Testis (tissue), 3 donors: ENCODE data around the gene FAXDC2. TPM values are rescaled to one million over a fixed set of nuclear protein-coding genes. Genes with fewer than 3 reads are reported as not detected.
A peak's percentile ranks its signal among the peaks of the same experiment; 100 is the strongest.

Source experiments
- DNase-seq: peaks from one replicate; pipeline ENCODE4 v3.0.0-alpha.2; 2019
- H3K27ac ChIP-seq, 2 donors: fragments of 200-600 bp; sonication (generic); one replicate each; pipeline ENCODE4 v1.5.1; 2019
- H3K27me3 ChIP-seq: fragments of 200-600 bp; sonication (generic); one replicate; pipeline ENCODE4 v1.5.1; 2019
- H3K36me3 ChIP-seq: fragments of 200-600 bp; sonication (generic); one replicate; pipeline ENCODE4 v1.5.1; 2017; ENCODE audit warnings: low read depth; ENCODE audit errors: missing control alignments
- H3K4me1 ChIP-seq: fragments of 200-600 bp; sonication (generic); one replicate; pipeline ENCODE4 v1.5.1; 2019
- H3K4me3 ChIP-seq, 2 donors: fragments of 200-600 bp; sonication (generic); one replicate each; pipeline ENCODE4 v1.5.1; 2017 to 2019
- H3K9me3 ChIP-seq: fragments of 200-600 bp; sonication (generic); one replicate; pipeline ENCODE4 v1.5.1; 2017
- CTCF ChIP-seq, 3 experiments: fragments of 450-650 bp in 2 of 3; fragments of 200-600 bp in 1 of 3; sonication (generic) in 1 of 3; IDR thresholded peaks; one replicate each; pipeline ENCODE4 v1.5.1; 2016 to 2019; ENCODE audit warnings: antibody characterized with exemption in 3 of 3, mild to moderate bottlenecking in 2 of 3, moderate library complexity in 1 of 3
- POLR2A ChIP-seq: fragments of 450-650 bp; IDR thresholded peaks from one replicate; pipeline ENCODE4 v1.6.1; 2017; ENCODE audit warnings: antibody characterized with exemption, mild to moderate bottlenecking, moderate library complexity
- WGBS, 2 donors: methylation state at CpG; one replicate each; pipeline ENCODE4 v1.1.5; 2018; 5-methylcytosine and 5-hydroxymethylcytosine counted together
- intact Hi-C: fragments of 100-400 bp; cut with DNase I; formaldehyde crosslinking; loops from one replicate; pipeline ENCODE4 v1.15.1; 2023; ENCODE audit warnings: low total_unique reads
- polyA plus RNA-seq: library from polyadenylated mRNA; stranded (reverse); fragments of 350-450 nt; fragmentation: Illumina TruSeq; extraction: RNeasy Lipid Tissue Mini Kit (QIAGEN cat#74804); gene quantifications from one replicate; pipeline ENCODE4 v1.2.3, GENCODE V29; 2014; ENCODE audit warnings: low read depth, low replicate concordance; ENCODE audit not compliant: insufficient read depth
- total RNA-seq, 2 donors: library from RNA; depleted of rRNA; stranded (reverse); fragments of >200 nt; gene quantifications; one replicate each; pipeline ENCODE4 v1.2.3, GENCODE V29; 2016

The FAXDC2 gene
- total and polyA plus RNA-seq, 3 donors from 2014 or later = 32.5 to 76.8 (median 54.7) TPM

DNA sequence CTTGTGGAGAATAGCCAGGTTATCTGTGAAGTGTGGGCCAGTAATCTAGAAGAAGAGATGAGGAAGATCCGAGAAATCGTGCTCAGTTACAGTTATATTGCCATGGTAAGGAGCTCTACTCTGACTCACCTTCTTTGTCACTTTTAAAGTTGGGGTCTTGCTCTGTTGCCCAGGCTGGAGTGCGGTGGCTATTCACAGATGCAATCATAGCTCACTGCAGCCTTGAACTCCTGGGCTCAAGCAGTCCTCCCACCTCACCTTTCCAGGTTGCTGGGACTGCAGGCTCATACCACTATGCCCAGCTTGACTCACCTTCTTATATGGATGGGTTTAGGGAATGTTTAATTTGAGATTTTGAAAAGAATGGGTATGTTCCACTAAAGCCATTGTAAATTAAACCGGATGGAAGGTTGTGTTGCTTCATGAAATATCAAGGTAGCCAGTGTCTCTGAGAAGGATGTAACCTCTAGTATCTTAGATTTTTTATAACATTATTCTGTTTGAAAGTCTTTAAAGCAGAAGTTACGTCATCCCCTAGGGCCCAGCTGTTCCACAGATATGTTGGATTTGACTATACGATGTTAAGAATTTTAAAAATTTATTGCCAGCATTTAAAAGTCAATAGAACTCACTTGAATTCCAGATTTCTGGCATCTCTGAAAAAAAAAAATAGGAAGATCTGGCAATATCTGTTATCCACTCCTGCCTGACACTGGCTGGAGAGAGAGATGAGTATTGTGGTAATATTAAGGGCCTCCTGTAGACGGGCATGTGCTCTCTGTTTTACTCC, 13.1 kb upstream of the FAXDC2 start:
- WGBS, 2 donors = 78 to 88% methylated on average over 7 of the region's 7 CpGs
- DNase-seq = no peak
- no peaks in the 10 kb centered on the region for H3K27me3 ChIP-seq
- H3K9me3 ChIP-seq = no peaks in the 10 kb centered on the region
- intact Hi-C loops = no loop called here
- H3K36me3 ChIP-seq = no peaks in the 10 kb centered on the region
- no peak overlapping the region for H3K4me3 ChIP-seq
- TF ChIP-seq POLR2A (no peak), CTCF (IDR thresholded peaks at IDR 0.05) (no peak)
- H3K4me1 ChIP-seq = peaks cover 56% of the 10 kb centered on the region
- H3K27ac ChIP-seq = peak overlapping the region in 1 of 2 donors; percentile 100

DNA sequence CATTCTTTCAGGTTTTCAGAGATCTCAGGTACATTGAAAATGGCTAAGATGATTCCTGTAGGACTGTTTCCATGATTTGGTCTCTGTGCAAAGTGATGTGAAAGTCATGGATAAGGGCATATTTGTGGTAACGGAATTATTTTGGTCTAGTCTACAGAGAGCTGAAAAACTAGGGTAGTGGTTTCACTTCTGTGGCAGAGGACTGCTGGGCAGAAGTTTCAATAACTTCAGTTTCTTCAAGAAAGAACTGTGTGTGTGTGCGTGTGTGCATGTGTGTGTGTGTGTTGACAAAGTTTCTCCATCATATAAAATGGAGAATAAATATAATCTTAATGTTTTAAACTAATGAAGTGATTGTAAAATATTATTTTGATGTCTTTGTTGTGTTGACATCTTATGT, 12.4 kb upstream of the FAXDC2 start:
- Histone ChIP-seq H3K4me1 (peaks cover 49% of the 10 kb centered on the region), H3K27ac (peak overlapping the region in 1 of 2 donors; percentile 100), H3K27me3 (no peaks in the 10 kb centered on the region), H3K36me3 (no peaks in the 10 kb centered on the region), H3K9me3 (no peaks in the 10 kb centered on the region), H3K4me3 (no peak overlapping the region)
- no peak for TF ChIP-seq CTCF (IDR thresholded peaks at IDR 0.05)
- TF ChIP-seq POLR2A = no peak
- intact Hi-C loops = no loop called here
- no peak for DNase-seq
- 66 to 84% methylated on average over 2 of the region's 2 CpGs for WGBS, 2 donors

GRCh38 chr5:154861946-154862345, 11.5 kb upstream of the FAXDC2 start:
- intact Hi-C loops = no loop called here
- no peak for DNase-seq
- 59 to 74% methylated on average over 8 of the region's 8 CpGs for WGBS, 2 donors
- Histone ChIP-seq H3K4me1 (peaks cover 44% of the 10 kb centered on the region), H3K36me3 (no peaks in the 10 kb centered on the region), H3K27ac (peak overlapping the region in 1 of 2 donors; percentile 100), H3K27me3 (no peaks in the 10 kb centered on the region), H3K9me3 (no peaks in the 10 kb centered on the region), H3K4me3 (no peak overlapping the region)
- TF ChIP-seq CTCF (IDR thresholded peaks at IDR 0.05) (no peak), POLR2A (no peak)

- Histone ChIP-seq H3K36me3 (no peaks in the 10 kb centered on the region), H3K9me3 (no peaks in the 10 kb centered on the region), H3K4me1 (peaks cover 37% of the 10 kb centered on the region), H3K4me3 (peak overlapping the region in 1 of 2 donors; percentile 92), H3K27ac (peak overlapping the region; percentile 93 to 100), H3K27me3 (no peaks in the 10 kb centered on the region)
- intact Hi-C loops = no loop called here
- DNase-seq = no peak
- TF ChIP-seq POLR2A (no peak), CTCF (IDR thresholded peaks at IDR 0.05) (no peak)
- 28 to 38% methylated on average over 4 of the region's 4 CpGs for WGBS, 2 donors
These were observed 10.4 kb upstream of the FAXDC2 start for GRCh38 chr5:154860765-154861164.

DNA sequence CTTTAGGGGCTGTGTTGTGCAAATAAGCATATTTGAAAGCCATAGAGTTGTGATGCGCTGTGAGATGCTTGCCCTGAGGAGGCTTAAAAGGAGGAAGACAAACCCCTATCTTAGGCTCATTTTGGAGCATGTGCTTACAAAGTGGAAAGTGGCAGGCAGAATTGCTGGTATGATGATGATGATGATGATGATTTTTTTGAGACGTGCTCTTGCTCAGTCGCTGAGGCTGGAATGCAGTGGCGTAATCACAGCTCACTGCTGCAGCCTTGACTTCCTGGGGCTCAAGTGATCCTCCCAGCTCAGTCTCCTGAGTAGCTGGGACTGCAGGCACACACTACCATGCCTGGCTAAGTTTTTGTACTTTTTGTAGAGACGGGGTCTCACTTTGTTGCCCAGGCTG, 9.7 kb upstream of the FAXDC2 start:
- peak; percentile 70 for DNase-seq
- Histone ChIP-seq H3K4me1 (peaks cover 33% of the 10 kb centered on the region), H3K4me3 (peak overlapping the region; percentile 92 to 94), H3K27ac (peak overlapping the region; percentile 93 to 100), H3K36me3 (no peaks in the 10 kb centered on the region), H3K27me3 (no peaks in the 10 kb centered on the region), H3K9me3 (no peaks in the 10 kb centered on the region)
- 6 to 9% methylated on average over 5 of the region's 5 CpGs for WGBS, 2 donors
- intact Hi-C loops = no loop called here
- TF ChIP-seq CTCF (IDR thresholded peaks at IDR 0.05) = no peak
- no peak for TF ChIP-seq POLR2A
